Stimulated activated CD8-positive, alpha-beta memory T cell treated with anti-CD3 and anti-CD28 coated beads, Interleukin-15, amount 100 ng/mL, for 24 hours (primary cell): ENCODE data around the gene DDX54.
"Not testable (repeated sequence)": the region's sequence is repeated elsewhere in the genome, so short reads cannot be mapped to it uniquely, and the experiment has no call there.

Source experiments
- DNase-seq: peaks from one replicate; pipeline ENCODE4 v3.0.0-alpha.2; 2020; ENCODE audit warnings: low read depth

DDX54 gene

GRCh38 chr12:113142173-113142885 is 42.9 kb downstream of the DDX54 start:
- DNase-seq: no peak

DNA sequence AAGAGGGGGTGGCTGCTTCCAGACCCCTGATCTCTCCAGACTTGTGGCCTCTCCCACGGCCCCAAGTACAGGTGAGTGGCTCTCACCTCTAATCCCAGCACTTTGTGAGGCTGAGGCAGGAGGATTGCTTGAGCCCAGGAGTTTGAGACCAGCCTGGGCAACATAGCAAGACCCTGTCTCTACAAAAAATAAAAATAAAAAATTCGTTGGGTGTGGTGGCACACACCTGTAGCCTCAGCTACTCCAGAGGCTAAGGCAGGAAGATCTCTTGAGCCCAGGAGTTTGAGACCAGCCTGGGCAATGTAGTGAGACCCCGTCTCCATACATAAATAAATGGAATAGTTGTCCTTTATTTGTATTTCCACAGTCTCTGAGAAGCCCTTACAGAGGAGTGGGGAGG is 43.6 kb downstream of the DDX54 start:
- not testable (repeated sequence) for DNase-seq

- no peak for DNase-seq
Measured at GRCh38 chr12:113140706-113141105, 44.6 kb downstream of the DDX54 start.

GRCh38 chr12:113138826-113139225 is 46.5 kb downstream of the DDX54 start:
- DNase-seq: no peak

- no peak for DNase-seq
Measured at GRCh38 chr12:113137861-113138783, 47.2 kb downstream of the DDX54 start.

- DNase-seq: no peak
Measured at GRCh38 chr12:113136990-113137511, 48.2 kb downstream of the DDX54 start.

GRCh38 chr12:113136128-113136989 is 48.9 kb downstream of the DDX54 start:
- DNase-seq: no peak

DNA sequence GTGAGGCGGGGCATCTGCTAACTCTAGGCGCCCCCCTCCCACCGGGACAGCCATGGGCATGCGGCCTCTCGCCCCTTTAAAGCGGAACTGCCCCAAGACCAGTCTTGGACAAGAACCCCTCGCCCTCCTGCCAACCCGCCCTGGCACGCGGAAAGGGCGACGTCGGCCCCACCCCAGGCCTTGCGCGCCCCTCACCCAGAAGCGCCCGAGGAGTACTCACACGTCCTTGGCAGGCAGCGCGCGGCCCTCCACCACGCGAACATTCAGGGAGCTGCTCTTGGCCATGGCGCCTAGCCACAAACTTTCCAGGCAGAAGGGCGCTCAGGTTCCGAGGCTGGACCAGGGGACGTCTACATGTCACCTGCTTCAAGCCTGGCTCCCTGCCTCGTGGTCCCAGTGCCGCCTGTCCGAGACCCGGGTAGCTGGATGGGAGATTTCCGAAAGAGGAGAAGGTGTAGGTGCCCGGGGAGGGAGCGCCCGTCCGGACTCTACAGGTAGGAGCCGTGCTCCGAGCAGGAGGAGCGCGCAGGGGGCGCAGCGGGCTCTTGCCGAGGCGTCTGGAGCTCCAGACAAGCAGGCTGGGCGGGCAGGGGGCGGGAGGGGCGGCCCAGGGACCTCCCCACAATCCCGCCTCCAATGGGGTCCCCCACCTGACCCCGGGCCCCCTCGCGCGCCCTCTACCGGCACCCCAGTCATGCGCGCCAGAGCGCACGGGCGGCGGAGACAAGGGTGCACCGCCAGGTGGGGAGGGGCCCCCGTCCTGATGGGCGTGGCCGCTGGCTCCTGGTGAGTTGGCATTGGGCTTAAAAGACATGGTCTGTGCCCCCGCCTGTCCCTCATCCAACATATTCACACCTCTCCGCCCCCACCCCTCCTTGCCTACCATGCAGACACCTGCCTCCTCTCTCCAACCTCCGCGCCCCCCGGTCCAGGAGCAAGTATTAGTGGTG is 49.8 kb downstream of the DDX54 start, which contains the start of gene RASAL1:
TSS of gene RASAL1 (minus strand) at position 584 of the 950 bp plus-strand sequence. CDS start at position 285, 299 bp downstream.
- DNase-seq: peak; percentile 51

GRCh38 chr12:113134521-113134951 is 50.7 kb downstream of the DDX54 start:
- no peak for DNase-seq

DNA sequence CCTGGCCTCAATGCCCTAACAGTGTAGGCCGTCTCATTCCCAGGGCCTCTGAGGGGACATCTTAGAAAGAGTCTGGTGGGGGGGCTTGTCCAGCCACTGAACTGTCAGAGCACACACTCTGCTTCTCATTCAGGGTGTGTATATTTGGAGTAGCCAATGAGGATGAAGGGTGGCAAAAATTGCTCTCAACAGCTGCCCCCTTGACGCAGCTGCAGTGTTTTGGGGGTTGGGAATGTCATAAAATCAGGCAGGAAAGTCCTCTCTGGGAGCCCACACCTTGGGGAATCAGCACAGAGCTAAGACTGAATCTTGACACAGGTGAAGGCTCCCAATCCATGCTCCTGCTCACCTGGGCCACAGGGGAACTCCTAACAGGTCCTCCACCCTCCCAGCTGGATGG is 51.2 kb downstream of the DDX54 start:
- no peak for DNase-seq

DNA sequence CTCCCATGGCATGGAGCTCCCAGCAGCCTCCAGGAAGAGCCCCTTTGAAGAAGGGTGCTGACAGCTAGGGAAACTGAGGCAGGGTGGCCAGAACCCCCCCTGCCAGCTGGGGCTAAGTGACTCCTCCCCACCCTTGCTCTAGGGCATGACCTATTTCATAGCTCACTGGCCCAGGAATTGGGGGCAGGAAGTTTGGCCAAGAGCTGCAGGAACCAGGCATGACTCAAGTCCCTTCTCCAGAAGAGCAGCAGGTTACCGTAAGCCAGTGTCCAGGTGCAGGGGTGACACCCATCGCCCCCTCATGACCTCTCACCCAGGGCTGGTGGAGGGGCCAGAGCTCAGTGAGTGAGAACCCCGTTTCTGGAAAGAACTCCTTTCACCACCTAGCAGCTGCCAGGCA is 51.6 kb downstream of the DDX54 start:
- no peak for DNase-seq

GRCh38 chr12:113133036-113133435 is 52.2 kb downstream of the DDX54 start:
- DNase-seq: no peak

GRCh38 chr12:113131556-113131955 is 53.7 kb downstream of the DDX54 start:
- no peak for DNase-seq

- no peak for DNase-seq
Measured at GRCh38 chr12:113130457-113131135, 54.7 kb downstream of the DDX54 start.

DNA sequence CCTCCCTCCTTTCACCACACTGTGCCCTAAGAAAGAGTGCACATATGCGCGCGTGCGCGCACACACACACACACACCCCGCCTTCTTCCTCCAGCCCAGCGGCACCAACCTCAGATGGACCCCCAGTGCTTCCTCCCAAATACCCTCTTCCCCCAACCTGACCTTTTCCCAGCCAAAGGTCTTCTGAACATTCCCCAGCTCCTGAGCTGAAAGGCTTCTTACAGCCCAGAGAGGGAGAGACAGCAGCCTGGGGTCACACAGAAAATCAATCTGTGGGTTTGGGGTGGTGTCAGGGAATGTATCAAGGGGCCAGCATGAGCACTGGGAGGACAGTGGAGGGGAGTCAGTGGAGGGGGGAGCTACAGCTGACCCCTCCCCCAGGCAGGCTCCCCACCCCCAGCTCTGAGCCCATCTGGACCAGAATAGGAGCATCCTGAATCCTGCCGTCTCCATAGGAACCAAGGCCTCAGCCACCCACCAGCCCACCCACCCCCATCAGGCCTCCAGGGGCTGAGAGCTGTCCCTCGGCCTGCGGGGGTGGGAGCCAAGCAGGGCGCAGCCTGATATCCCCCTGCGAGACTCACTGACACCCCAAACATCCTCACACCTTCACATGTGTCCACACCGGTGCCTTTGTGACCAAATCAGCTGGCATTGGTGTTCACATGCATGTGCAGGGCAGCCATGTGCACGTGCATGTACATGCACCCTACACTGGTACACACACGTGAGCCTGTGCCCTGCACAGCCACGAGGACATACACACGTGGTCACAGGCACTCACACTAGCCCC is 55.4 kb downstream of the DDX54 start:
- DNase-seq: no peak

DNA sequence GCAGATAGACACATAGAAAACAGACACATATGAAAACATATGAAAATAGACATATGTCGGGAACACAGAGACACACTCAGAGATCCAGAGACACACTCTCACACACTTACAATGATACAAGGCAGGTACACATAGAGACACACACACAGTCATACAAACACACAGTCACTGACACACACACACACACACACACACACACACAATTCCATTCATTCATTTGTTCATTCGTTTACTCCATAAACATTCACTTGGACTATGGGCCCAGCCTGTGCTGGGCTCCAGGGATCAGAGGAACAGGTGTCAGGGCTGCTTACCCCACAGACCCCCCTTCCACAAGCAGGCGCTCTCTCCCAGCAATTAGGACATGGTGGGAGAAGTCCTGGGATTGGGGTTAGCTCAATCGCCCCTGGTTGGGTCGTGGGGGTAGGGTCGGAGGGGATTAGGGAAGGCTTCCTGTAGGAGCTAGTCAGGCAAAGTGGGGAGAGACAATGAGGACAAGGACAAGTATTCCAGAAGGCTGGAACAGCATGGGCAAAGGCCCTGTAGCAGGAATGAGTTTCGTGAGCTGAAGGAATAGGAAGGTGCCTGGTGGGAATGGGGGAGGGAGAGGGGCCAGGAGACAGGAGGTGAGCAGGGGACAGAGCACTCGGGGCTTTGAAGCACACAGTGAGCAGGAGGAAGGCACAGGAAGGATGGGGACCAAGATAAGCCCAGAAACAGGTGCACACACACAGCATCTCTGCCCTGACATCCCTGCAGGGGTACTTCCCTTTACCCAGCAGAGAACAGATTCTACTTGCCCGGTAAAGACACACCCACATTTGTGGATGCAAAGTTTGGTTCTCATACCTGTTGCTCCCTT is 56.2 kb downstream of the DDX54 start:
- no peak for DNase-seq

GRCh38 chr12:113127791-113128199 is 57.5 kb downstream of the DDX54 start:
- DNase-seq: no peak

DNA sequence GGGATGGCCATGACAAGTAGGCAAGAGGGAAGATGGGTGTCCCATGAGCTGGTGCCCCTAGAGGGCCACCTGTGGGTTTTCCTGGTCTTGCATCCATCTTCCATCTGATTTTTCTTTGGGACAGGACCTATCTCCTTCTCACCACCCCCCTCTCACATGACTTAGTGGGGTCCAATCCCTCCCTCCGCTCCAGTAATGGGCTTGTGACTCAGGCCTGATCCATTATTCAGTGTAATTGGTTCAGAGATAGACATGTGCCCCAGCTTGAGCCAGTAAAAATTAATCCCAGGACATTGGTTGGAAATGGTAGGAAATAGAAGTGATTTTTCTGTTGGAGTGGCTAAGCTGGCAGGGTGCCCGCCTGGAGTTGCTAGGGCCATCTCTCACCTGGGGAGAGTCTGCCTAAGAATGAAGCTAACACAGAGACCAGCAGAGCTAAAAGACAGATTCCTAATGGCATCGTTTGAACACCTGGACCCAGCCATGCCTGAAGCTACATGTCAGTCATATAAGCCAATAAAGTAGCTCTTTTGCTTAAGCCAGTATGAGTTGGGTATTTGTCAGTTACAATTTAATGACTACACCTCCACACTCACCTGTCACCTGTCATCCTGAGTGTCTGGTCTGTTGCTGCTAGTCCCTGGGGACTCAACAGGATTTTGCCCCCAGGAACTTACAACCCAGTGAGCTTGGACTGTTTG is 64.5 kb downstream of the DDX54 start:
- DNase-seq: no peak
